OCI-LY7 (cell line): ENCODE data around the gene SLC16A9. TPM values are rescaled to one million over a fixed set of nuclear protein-coding genes. Genes with fewer than 3 reads are reported as not detected.

Experiments
- BruUV-seq: library from RNA; stranded (reverse); fragments of 400-500 nt; replicated peaks from 2 replicates; lab custom pipeline; 2021; lab: Mats Ljungman, UMichigan
- CTCF ChIA-PET: fragments of 300-600 bp; sonication (Branson Sonifier 250); formaldehyde crosslinking; loops from one replicate; lab custom pipeline; 2022; ENCODE audit warnings: antibody characterized with exemption; ENCODE audit not compliant: unreplicated experiment; lab: Charles Lee
- POLR2A ChIA-PET: fragments of 300-600 bp; sonication (Branson Sonifier 250); formaldehyde crosslinking; loops from one replicate; lab custom pipeline; 2022; ENCODE audit warnings: antibody characterized with exemption; lab: Charles Lee
- DNase-seq: peaks from one replicate; pipeline ENCODE4 v3.0.0-alpha.2; 2015; ENCODE audit warnings: low spot score
- H2AFZ ChIP-seq: fragments of 200-600 bp; sonication (generic), shearing (Covaris generic); 2 replicates; pipeline ENCODE4 v1.6.1; 2014; ENCODE audit warnings: mild to moderate bottlenecking, antibody characterized with exemption, low read length, moderate library complexity
- H3K27ac ChIP-seq: fragments of 200-600 bp; sonication (generic); 2 replicates; pipeline ENCODE4 v1.5.1; 2014; ENCODE audit warnings: mixed run types, low read depth, mild to moderate bottlenecking, moderate library complexity, low read length, inconsistent platforms; ENCODE audit not compliant: poor library complexity, severe bottlenecking
- H3K36me3 ChIP-seq: fragments of 200-600 bp; sonication (generic); 2 replicates; pipeline ENCODE4 v1.6.1; 2014; ENCODE audit warnings: mild to moderate bottlenecking, antibody characterized with exemption, low read length, moderate library complexity, mixed read lengths; ENCODE audit not compliant: insufficient read depth
- H3K4me1 ChIP-seq: fragments of 200-600 bp; sonication (generic); 2 replicates; pipeline ENCODE4 v1.5.1; 2014; ENCODE audit warnings: mild to moderate bottlenecking, low read length; ENCODE audit not compliant: insufficient read depth, poor library complexity, severe bottlenecking
- H3K4me2 ChIP-seq: fragments of 200-600 bp; sonication (generic); 2 replicates; pipeline ENCODE4 v1.6.1; 2014; ENCODE audit warnings: mild to moderate bottlenecking, low read length
- H3K4me3 ChIP-seq: fragments of 200-600 bp; sonication (generic); 2 replicates; pipeline ENCODE4 v1.5.1; 2014; ENCODE audit warnings: mild to moderate bottlenecking, low read depth, low read length; ENCODE audit not compliant: poor library complexity, severe bottlenecking
- H3K79me2 ChIP-seq: fragments of 200-600 bp; sonication (generic); 2 replicates; pipeline ENCODE4 v1.6.1; 2016; ENCODE audit warnings: low read depth, mild to moderate bottlenecking, low read length, moderate library complexity, mixed read lengths; ENCODE audit not compliant: insufficient read depth
- H3K9me2 ChIP-seq: fragments of 200-600 bp; sonication (generic); 2 replicates; pipeline ENCODE4 v1.6.1; 2016; ENCODE audit warnings: mild to moderate bottlenecking, low read length, mixed read lengths; ENCODE audit not compliant: insufficient read depth
- H3K9me3 ChIP-seq: fragments of 200-600 bp; sonication (generic); 2 replicates; pipeline ENCODE4 v1.6.1; 2014; ENCODE audit warnings: mild to moderate bottlenecking, mixed run types, low read length, mixed read lengths
- H4K20me1 ChIP-seq: fragments of 200-600 bp; sonication (generic); 2 replicates; pipeline ENCODE4 v1.6.1; 2014; ENCODE audit warnings: mild to moderate bottlenecking, antibody characterized with exemption, low read length, moderate library complexity, mixed read lengths; ENCODE audit not compliant: insufficient read depth
- EZH2phosphoT487 ChIP-seq: fragments of 200-600 bp; sonication (generic); IDR thresholded peaks from 2 replicates; pipeline ENCODE4 v1.6.1; 2018; ENCODE audit warnings: low read depth, borderline replicate concordance, mild to moderate bottlenecking, mixed run types, antibody characterized with exemption, low read length, moderate library complexity, mixed read lengths
- intact Hi-C: fragments of 100-400 bp; cut with micrococcal nuclease; formaldehyde crosslinking; loops from one replicate; pipeline ENCODE4 v1.10.0; 2022; ENCODE audit not compliant: unreplicated experiment
- total RNA-seq, 2 experiments: library from RNA; depleted of rRNA in 1 of 2; stranded (reverse); fragments of >200 nt in 1 of 2; shearing (Covaris generic) in 1 of 2; gene quantifications; 2 replicates each; pipeline ENCODE4 v1.2.3, GENCODE V29; 2014 to 2022
- TF ChIP-seq, protein P1 (sequence below): fragments of 200-600 bp; sonication (generic); conservative IDR thresholded peaks from 2 replicates; pipeline ENCODE4 v1.5.1; 2014; ENCODE audit warnings: mild to moderate bottlenecking, antibody characterized with exemption, low read length, moderate library complexity, mixed read lengths

Gene SLC16A9
- total RNA-seq, 2 experiments from 2014 or later = not detected

DNA sequence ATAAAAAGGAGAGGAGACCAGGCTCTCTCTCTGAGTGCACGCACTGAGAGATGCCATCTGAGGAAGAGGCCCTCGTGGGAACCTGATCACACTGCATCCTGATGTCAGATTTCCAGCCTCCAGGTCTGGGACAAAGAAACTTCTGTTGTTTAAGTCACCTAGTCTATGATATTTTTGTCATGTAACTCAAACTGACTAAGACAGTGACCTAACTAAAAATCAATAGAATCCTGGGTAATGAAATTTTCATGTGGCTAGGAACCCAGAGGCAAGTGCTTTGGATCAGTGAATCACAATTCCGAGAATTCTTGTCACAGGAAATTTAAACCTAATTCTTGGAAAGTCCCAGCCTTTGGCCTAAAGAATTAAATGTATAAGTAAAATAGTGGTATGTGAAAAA lies 107.7 kb downstream of the SLC16A9 start:
- Histone ChIP-seq H3K36me3 (no peaks in the 10 kb centered on the region), H4K20me1 (no peaks in the 10 kb centered on the region), H3K9me2 (no peaks in the 10 kb centered on the region), H3K27ac (no peak overlapping the region), H3K4me2 (no peak overlapping the region), H3K4me1 (no peaks in the 10 kb centered on the region), H3K4me3 (no peak overlapping the region), H3K79me2 (no peaks in the 10 kb centered on the region), H2AFZ (no peak overlapping the region), H3K9me3 (no peaks in the 10 kb centered on the region)
- ChIA-PET POLR2A (no interaction called here), CTCF (no interaction called here)
- intact Hi-C loops = no loop called here
- no peak for TF ChIP-seq EZH2phosphoT487
- TF ChIP-seq, protein P1, sequence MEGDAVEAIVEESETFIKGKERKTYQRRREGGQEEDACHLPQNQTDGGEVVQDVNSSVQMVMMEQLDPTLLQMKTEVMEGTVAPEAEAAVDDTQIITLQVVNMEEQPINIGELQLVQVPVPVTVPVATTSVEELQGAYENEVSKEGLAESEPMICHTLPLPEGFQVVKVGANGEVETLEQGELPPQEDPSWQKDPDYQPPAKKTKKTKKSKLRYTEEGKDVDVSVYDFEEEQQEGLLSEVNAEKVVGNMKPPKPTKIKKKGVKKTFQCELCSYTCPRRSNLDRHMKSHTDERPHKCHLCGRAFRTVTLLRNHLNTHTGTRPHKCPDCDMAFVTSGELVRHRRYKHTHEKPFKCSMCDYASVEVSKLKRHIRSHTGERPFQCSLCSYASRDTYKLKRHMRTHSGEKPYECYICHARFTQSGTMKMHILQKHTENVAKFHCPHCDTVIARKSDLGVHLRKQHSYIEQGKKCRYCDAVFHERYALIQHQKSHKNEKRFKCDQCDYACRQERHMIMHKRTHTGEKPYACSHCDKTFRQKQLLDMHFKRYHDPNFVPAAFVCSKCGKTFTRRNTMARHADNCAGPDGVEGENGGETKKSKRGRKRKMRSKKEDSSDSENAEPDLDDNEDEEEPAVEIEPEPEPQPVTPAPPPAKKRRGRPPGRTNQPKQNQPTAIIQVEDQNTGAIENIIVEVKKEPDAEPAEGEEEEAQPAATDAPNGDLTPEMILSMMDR = no peak
- no TSS peak for BruUV-seq
- no peak for DNase-seq

Other genes starting within 250 kb of the SLC16A9 start
- gene MRLN, start 43.6 kb upstream of the SLC16A9 start, total RNA-seq (2014; rRNA removed; shearing (Covaris generic)) = not detected in 2 replicates
- gene MRLN, start 43.6 kb upstream of the SLC16A9 start, total RNA-seq (2022) = not detected in 2 replicates
- gene CCDC6, start 196.7 kb upstream of the SLC16A9 start, total RNA-seq (2014; rRNA removed; shearing (Covaris generic)) = 9.5 and 10.9 TPM in 2 replicates
- gene CCDC6, start 196.7 kb upstream of the SLC16A9 start, total RNA-seq (2022) = 22.4 and 25.4 TPM in 2 replicates